ACC112 (cell line): ENCODE data around the gene TGFBR3L.
A peak's percentile ranks its signal among the peaks of the same experiment; 100 is the strongest.

ENCODE experiments used
- H2AFZ ChIP-seq: fragments of 200-600 bp; sonication (generic); one replicate; pipeline ENCODE4 v1.6.0; 2017; ENCODE audit warnings: antibody characterized with exemption, low read length; ENCODE audit not compliant: unreplicated experiment
- H3K27ac ChIP-seq: fragments of 200-600 bp; sonication (generic); 2 replicates; pipeline ENCODE4 v1.5.1; 2014; ENCODE audit warnings: low read depth, mild to moderate bottlenecking, antibody characterized with exemption, low read length, moderate library complexity
- H3K27me3 ChIP-seq: fragments of 200-600 bp; sonication (generic); 2 replicates; pipeline ENCODE4 v1.6.1; 2014; ENCODE audit warnings: mild to moderate bottlenecking, antibody characterized with exemption, low read length, moderate library complexity, mixed read lengths; ENCODE audit not compliant: insufficient read depth
- H3K36me3 ChIP-seq: fragments of 200-600 bp; sonication (generic); 2 replicates; pipeline ENCODE4 v1.6.1; 2016; ENCODE audit warnings: mild to moderate bottlenecking, antibody characterized with exemption, low read length, moderate library complexity, mixed read lengths; ENCODE audit not compliant: insufficient read depth
- H3K4me1 ChIP-seq: fragments of 200-600 bp; sonication (generic); one replicate; pipeline ENCODE4 v1.6.1; 2016; ENCODE audit warnings: low read length, mixed read lengths; ENCODE audit not compliant: insufficient read depth, unreplicated experiment, control insufficient read depth
- H3K4me3 ChIP-seq: fragments of 200-600 bp; sonication (generic); 2 replicates; pipeline ENCODE4 v1.5.1; 2014; ENCODE audit warnings: mild to moderate bottlenecking, low read depth, low read length
- H3K79me2 ChIP-seq: fragments of 200-600 bp; sonication (generic); one replicate; pipeline ENCODE4 v1.6.0; 2016; ENCODE audit warnings: low read length; ENCODE audit not compliant: control insufficient read depth, unreplicated experiment, insufficient read depth

The TGFBR3L gene

DNA sequence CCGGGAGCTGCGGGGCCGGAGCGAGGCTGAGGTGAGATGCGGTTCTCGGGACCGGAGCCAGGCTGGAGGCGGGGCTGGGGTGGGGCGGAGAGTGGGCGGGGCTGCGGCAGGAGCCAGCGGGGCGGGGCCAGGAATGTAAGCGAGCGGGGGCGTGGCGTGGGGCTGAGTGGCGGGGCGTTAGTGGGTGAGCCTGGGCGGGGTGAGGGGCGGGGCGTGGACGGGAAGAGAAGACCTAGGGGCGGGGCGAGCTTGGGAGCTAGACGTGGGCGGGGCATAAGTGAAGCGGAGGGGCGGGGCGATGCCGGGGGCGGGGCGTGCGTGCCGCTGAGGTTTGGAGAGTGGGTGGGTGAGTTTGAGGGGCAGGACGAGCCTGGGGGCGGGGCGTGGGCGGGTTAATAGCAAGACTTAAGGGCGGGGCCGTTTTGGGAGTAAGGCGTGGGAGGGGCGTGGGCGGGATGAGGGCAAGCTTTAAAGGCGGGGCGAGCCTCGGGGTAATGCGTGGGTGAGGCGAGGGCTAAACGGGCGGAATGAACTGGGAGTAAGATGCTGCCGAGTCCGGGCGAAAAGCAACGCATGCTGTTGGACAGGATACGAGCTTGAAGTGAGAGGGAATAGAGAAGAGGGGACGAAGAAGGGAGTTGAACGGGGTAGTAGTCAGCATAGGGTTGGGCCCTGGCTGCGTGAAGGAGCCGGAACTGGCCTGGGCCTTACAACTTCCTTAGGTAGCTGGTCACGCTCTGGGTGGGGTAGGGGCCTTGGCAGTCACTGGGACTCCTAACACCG is 6.1 kb downstream of the TGFBR3L start:
- peak overlapping the region; percentile 85 for H3K27ac ChIP-seq
- H3K79me2 ChIP-seq = peaks cover 9% of the 10 kb centered on the region
- no peaks in the 10 kb centered on the region for H3K27me3 ChIP-seq
- peak overlapping the region; percentile 95 for H3K4me3 ChIP-seq
- H3K4me1 ChIP-seq = peaks cover 14% of the 10 kb centered on the region
- no peaks in the 10 kb centered on the region for H3K36me3 ChIP-seq
- peak overlapping the region; percentile 38 for H2AFZ ChIP-seq

DNA sequence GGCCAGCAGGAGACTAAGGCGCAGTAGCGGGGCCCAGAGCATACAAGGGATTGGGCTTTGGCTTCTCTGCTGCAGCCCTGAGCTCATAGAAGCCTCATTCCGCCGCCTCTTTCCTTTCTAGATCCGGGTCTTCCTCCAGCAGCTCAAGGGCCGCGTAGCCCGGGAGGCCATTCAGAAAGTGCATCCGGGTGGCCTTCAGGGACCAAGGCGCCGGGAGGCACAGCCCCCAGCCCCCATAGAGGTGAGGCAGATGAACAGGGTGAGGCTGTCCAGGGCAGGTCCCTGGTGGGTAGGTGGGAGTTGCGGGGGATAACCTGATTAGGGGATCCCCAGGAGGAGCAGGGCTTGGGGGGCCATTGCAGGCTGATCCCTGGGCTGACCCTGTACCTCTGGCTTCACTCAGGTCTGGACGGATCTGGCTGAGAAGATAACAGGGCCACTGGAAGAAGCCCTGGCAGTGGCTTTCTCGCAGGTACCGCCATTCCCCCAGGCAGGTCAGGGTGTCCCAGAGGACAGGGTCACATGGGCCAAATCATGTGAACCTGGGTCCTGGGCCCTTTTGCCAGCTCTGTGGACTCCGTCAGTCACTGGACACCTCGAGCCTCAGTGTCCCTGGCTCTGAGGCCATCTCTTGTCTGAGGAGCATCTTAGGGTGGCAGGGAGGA is 6.8 kb downstream of the TGFBR3L start:
- Histone ChIP-seq H2AFZ (peak overlapping the region; percentile 38), H3K27ac (peak overlapping the region; percentile 85), H3K4me1 (peaks cover 14% of the 10 kb centered on the region)

DNA sequence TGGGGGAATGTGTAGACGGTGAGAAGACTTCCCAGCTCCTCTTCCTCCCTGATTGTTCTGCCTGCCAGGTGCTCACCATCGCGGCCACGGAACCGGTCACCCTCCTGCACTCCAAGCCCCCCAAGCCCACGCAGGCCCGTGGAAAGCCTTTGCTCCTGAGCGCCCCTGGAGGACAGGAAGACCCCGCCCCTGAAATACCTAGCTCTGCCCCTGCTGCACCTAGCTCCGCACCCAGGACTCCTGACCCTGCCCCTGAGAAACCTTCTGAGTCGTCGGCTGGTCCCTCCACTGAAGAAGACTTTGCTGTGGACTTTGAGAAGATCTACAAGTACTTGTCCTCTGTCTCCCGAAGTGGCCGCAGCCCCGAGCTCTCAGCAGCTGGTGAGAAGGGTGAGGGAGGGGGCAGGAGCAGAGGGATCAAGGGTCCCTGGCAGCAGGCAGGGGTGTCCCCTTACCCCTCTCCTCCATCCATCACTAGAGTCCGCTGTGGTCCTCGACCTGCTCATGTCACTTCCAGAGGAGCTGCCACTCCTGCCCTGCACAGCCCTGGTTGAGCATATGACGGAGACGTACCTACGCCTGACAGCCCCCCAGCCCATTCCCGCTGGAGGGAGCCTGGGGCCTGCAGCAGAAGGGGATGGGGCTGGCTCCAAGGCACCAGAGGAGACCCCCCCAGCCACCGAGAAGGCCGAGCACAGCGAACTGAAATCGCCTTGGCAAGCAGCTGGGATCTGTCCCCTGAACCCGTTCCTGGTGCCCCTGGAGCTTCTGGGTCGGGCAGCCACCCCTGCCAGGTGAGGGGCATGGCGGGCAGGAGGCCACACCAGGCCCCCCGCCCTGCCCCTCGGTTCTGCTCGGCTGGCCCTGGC is 7.6 kb downstream of the TGFBR3L start:
- Histone ChIP-seq H3K4me1 (peaks cover 14% of the 10 kb centered on the region), H3K4me3 (peak overlapping the region; percentile 85), H3K79me2 (peaks cover 9% of the 10 kb centered on the region)

More for the DNA sequence above, 6.8 kb downstream of the TGFBR3L start:
- no peaks in the 10 kb centered on the region for H3K27me3 ChIP-seq
- H3K4me3 ChIP-seq = peak overlapping the region; percentile 85
- no peaks in the 10 kb centered on the region for H3K36me3 ChIP-seq
- peaks cover 9% of the 10 kb centered on the region for H3K79me2 ChIP-seq

GRCh38 chr19:7922836-7923195 is 8.2 kb downstream of the TGFBR3L start:
- peaks cover 15% of the 10 kb centered on the region for H3K4me1 ChIP-seq
- no peak overlapping the region for H2AFZ ChIP-seq
- no peak overlapping the region for H3K27ac ChIP-seq
- no peak overlapping the region for H3K4me3 ChIP-seq
- H3K36me3 ChIP-seq = no peaks in the 10 kb centered on the region
- peaks cover 9% of the 10 kb centered on the region for H3K79me2 ChIP-seq
- H3K27me3 ChIP-seq = no peaks in the 10 kb centered on the region

More for the DNA sequence above, 7.6 kb downstream of the TGFBR3L start:
- H3K27ac ChIP-seq = no peak overlapping the region
- H3K27me3 ChIP-seq = no peaks in the 10 kb centered on the region
- no peaks in the 10 kb centered on the region for H3K36me3 ChIP-seq
- H2AFZ ChIP-seq = no peak overlapping the region

- no peak overlapping the region for H2AFZ ChIP-seq
- H3K4me1 ChIP-seq = peaks cover 23% of the 10 kb centered on the region
- H3K4me3 ChIP-seq = no peak overlapping the region
- peaks cover 9% of the 10 kb centered on the region for H3K79me2 ChIP-seq
- no peaks in the 10 kb centered on the region for H3K36me3 ChIP-seq
- H3K27me3 ChIP-seq = no peaks in the 10 kb centered on the region
- no peak overlapping the region for H3K27ac ChIP-seq
Observed at GRCh38 chr19:7923295-7924191, 8.9 kb downstream of the TGFBR3L start.

DNA sequence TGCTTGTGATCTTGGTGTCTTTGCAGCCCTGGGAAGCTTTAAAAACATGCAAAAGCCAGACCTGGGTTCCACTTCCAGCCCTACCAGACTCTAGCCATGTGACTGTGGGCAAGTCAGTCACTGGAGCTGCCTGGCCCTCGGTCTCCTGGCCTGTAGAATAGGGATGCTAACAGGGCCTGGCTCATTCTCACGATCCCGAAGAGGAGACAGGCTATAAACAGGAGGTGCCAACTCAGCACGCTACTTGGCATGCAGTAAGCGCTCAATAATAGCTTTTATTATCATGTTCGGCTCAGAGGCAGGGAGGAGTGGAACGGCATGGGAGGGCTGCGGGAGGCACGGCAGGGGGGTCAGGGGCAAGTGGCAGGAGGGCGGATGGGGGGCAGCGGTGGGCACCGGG is 9.6 kb downstream of the TGFBR3L start:
- H3K4me1 ChIP-seq = peaks cover 28% of the 10 kb centered on the region
- H3K4me3 ChIP-seq = no peak overlapping the region
- no peak overlapping the region for H3K27ac ChIP-seq
- H2AFZ ChIP-seq = no peak overlapping the region
- no peaks in the 10 kb centered on the region for H3K27me3 ChIP-seq
- no peaks in the 10 kb centered on the region for H3K36me3 ChIP-seq
- H3K79me2 ChIP-seq = peaks cover 9% of the 10 kb centered on the region

- no peaks in the 10 kb centered on the region for H3K36me3 ChIP-seq
- H2AFZ ChIP-seq = no peak overlapping the region
- peaks cover 31% of the 10 kb centered on the region for H3K4me1 ChIP-seq
- H3K79me2 ChIP-seq = peaks cover 9% of the 10 kb centered on the region
- H3K27me3 ChIP-seq = no peaks in the 10 kb centered on the region
- peak overlapping the region; percentile 74 for H3K4me3 ChIP-seq
- H3K27ac ChIP-seq = no peak overlapping the region
Observed at GRCh38 chr19:7924651-7925170, 10.1 kb downstream of the TGFBR3L start.

GRCh38 chr19:7925171-7925851 is 10.7 kb downstream of the TGFBR3L start:
- no peaks in the 10 kb centered on the region for H3K36me3 ChIP-seq
- H3K79me2 ChIP-seq = peaks cover 9% of the 10 kb centered on the region
- no peak overlapping the region for H2AFZ ChIP-seq
- H3K27me3 ChIP-seq = no peaks in the 10 kb centered on the region
- no peak overlapping the region for H3K27ac ChIP-seq
- H3K4me1 ChIP-seq = peaks cover 28% of the 10 kb centered on the region
- H3K4me3 ChIP-seq = peak overlapping the region; percentile 74

DNA sequence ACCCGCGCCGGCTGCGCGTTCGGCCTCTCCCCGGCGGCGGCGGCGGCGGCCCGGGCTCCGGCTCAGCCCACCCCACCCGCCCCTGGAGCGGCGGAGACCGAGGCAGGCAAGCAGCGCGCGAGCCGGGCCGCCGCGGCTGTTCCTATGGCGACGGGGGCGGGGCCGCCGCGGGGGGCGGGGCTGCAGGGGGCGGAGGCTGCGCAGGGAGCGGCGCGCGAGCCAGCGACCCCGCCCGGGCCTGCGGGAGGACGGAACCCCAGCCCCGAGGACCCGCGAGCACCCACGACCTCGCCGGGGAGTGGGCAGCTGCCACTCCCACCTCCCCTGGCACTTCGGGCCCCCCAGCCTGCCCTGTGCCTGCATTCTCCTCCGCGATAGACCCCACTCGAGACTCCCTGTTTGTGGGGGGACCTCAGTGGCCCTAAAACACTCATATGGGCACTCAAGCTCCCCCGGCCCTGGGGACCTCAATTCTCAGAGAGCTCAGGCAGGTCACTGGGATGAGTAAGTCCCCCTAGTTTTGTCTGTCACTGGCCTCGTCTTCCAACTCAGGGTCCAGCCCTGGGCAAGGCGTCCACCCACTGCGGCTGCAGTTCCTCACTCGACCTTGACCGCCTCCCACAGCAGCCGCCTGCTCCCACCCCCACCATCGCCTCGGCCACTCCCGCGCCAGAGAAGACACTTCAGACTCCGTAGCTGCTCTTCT is 11.5 kb downstream of the TGFBR3L start, which contains the start of gene CTXN1:
TSS of gene CTXN1 (minus strand) at position 115 of the 706 bp plus-strand sequence. CDS start 597 bp downstream, outside the sequence.
- Histone ChIP-seq H3K36me3 (no peaks in the 10 kb centered on the region), H3K79me2 (peaks cover 9% of the 10 kb centered on the region), H3K4me1 (peaks cover 28% of the 10 kb centered on the region), H3K4me3 (peak within 1 kb of the TSS; percentile 74), H3K27me3 (no peaks in the 10 kb centered on the region), H2AFZ (no peak within 1 kb of the TSS), H3K27ac (no peak within 1 kb of the TSS)
